IMR-90 (cell line): Measurements from ENCODE around the gene CYP4V2. TPM values are rescaled to one million over a fixed set of nuclear protein-coding genes. Genes with fewer than 3 reads are reported as not detected.

Source experiments
- ATAC-seq: fragments of 200-7000 bp; cut with Tn5 transposase; 2 replicates; pipeline ENCODE4 v1.9.1; 2020; ENCODE audit warnings: low read depth, mild to moderate bottlenecking, moderate library complexity
- BruUV-seq: library from RNA; stranded (reverse); fragments of 400-500 nt; replicated peaks from 2 replicates; lab custom pipeline; 2021; lab: Mats Ljungman, UMichigan
- CTCF ChIA-PET: fragments of 300-600 bp; formaldehyde crosslinking; extraction: SDS; loops from one replicate; lab custom pipeline; 2021; ENCODE audit warnings: antibody characterized with exemption; lab: Yijun Ruan, JAX
- POLR2A ChIA-PET: fragments of 300-600 bp; sonication (Branson Sonifier 250); formaldehyde crosslinking; loops from one replicate; lab custom pipeline; 2022; ENCODE audit warnings: antibody characterized with exemption; ENCODE audit not compliant: unreplicated experiment; lab: Charles Lee
- DNase-seq: peaks from one replicate; pipeline ENCODE4 v3.0.0; 2013
- H2AFZ ChIP-seq: replicated peaks from 2 replicates; pipeline ENCODE3; 2013; ENCODE audit warnings: low read length, mild to moderate bottlenecking; ENCODE audit not compliant: poor library complexity
- H2AK5ac ChIP-seq: 2 replicates; pipeline ENCODE4 v1.6.1; 2013; ENCODE audit warnings: low read depth, low read length, inconsistent platforms
- H2AK9ac ChIP-seq: replicated peaks from 2 replicates; pipeline ENCODE3; 2013; ENCODE audit warnings: mild to moderate bottlenecking, low read depth, low read length, moderate library complexity; ENCODE audit not compliant: poor library complexity
- H2BK120ac ChIP-seq: 2 replicates; pipeline ENCODE4 v1.6.1; 2013; ENCODE audit warnings: low read depth, low read length, inconsistent platforms
- H2BK15ac ChIP-seq: 3 replicates; pipeline ENCODE4 v1.6.1; 2013; ENCODE audit warnings: low read depth, low read length, inconsistent platforms
- H2BK20ac ChIP-seq: 2 replicates; pipeline ENCODE4 v1.6.1; 2013; ENCODE audit warnings: low read depth, mild to moderate bottlenecking, inconsistent platforms, low read length, moderate library complexity
- H2BK5ac ChIP-seq: 2 replicates; pipeline ENCODE4 v1.6.1; 2013; ENCODE audit warnings: mild to moderate bottlenecking, low read depth, low read length, inconsistent platforms; ENCODE audit not compliant: poor library complexity, severe bottlenecking
- H3K14ac ChIP-seq: replicated peaks from 2 replicates; pipeline ENCODE4 v1.6.1; 2013; ENCODE audit warnings: low read depth, low read length, inconsistent platforms
- H3K18ac ChIP-seq: 2 replicates; pipeline ENCODE4 v1.6.1; 2013; ENCODE audit warnings: low read depth, low read length, control low read depth
- H3K23ac ChIP-seq: 2 replicates; pipeline ENCODE4 v1.6.1; 2013; ENCODE audit warnings: low read depth, low read length, inconsistent platforms
- H3K27ac ChIP-seq: 2 replicates; pipeline ENCODE4 v1.5.1; 2013; ENCODE audit warnings: mild to moderate bottlenecking, control low read depth, low read length; ENCODE audit not compliant: insufficient read depth
- H3K27me3 ChIP-seq: 2 replicates; pipeline ENCODE4 v1.6.1; 2013; ENCODE audit warnings: low read length; ENCODE audit not compliant: control insufficient read depth, insufficient read depth
- H3K36me3 ChIP-seq: 2 replicates; pipeline ENCODE4 v1.6.1; 2013; ENCODE audit warnings: low read length, mixed read lengths; ENCODE audit not compliant: control insufficient read depth, insufficient read depth
- H3K4ac ChIP-seq: 2 replicates; pipeline ENCODE4 v1.6.1; 2013; ENCODE audit warnings: low read depth, low read length, inconsistent platforms
- H3K4me1 ChIP-seq: 2 replicates; pipeline ENCODE4 v1.6.1; 2013; ENCODE audit warnings: low read length, mixed read lengths; ENCODE audit not compliant: control insufficient read depth, insufficient read depth
- H3K4me2 ChIP-seq: 2 replicates; pipeline ENCODE4 v1.6.1; 2013; ENCODE audit warnings: low read depth, mild to moderate bottlenecking, control low read depth, low read length, moderate library complexity
- H3K4me3 ChIP-seq: 2 replicates; pipeline ENCODE4 v1.5.1; 2013; ENCODE audit warnings: low read depth, mild to moderate bottlenecking, control low read depth, low read length, moderate library complexity; ENCODE audit not compliant: insufficient read depth
- H3K56ac ChIP-seq: 2 replicates; pipeline ENCODE4 v1.6.1; 2013; ENCODE audit warnings: low read length, inconsistent platforms; ENCODE audit not compliant: insufficient read depth; ENCODE audit errors: extremely low read depth
- H3K79me1 ChIP-seq, 2 experiments: 2 replicates each; pipeline ENCODE4 v1.6.1; 2013; ENCODE audit warnings: low read length in 2 of 2, inconsistent platforms in 1 of 2, low read depth in 1 of 2
- H3K9ac ChIP-seq: 2 replicates; pipeline ENCODE4 v1.6.1; 2013; ENCODE audit warnings: low read depth, low read length, control low read depth
- H3K9me1 ChIP-seq: 2 replicates; pipeline ENCODE4 v1.6.1; 2013; ENCODE audit warnings: low read length, inconsistent platforms; ENCODE audit not compliant: insufficient read depth
- H3K9me3 ChIP-seq: 2 replicates; pipeline ENCODE4 v1.6.1; 2013; ENCODE audit warnings: low read length; ENCODE audit not compliant: control insufficient read depth, insufficient read depth
- H4K20me1 ChIP-seq: 2 replicates; pipeline ENCODE4 v1.6.1; 2013; ENCODE audit warnings: low read length, inconsistent platforms; ENCODE audit not compliant: insufficient read depth
- H4K5ac ChIP-seq: 2 replicates; pipeline ENCODE4 v1.6.1; 2013; ENCODE audit warnings: mild to moderate bottlenecking, low read depth, low read length, control low read depth
- H4K8ac ChIP-seq, 2 experiments: 2 replicates each; pipeline ENCODE4 v1.6.1; 2013; ENCODE audit warnings: low read depth in 2 of 2, low read length in 2 of 2, control low read depth in 1 of 2, inconsistent platforms in 1 of 2
- H4K91ac ChIP-seq: 2 replicates; pipeline ENCODE4 v1.6.1; 2013; ENCODE audit warnings: low read depth, low read length, inconsistent platforms; ENCODE audit not compliant: insufficient read depth
- BHLHE40 ChIP-seq: fragments of 150-350 bp; IDR thresholded peaks from 2 replicates; pipeline ENCODE4 v1.6.1; 2016; ENCODE audit warnings: mild to moderate bottlenecking, low read depth, low read length
- CEBPB ChIP-seq: IDR thresholded peaks from 2 replicates; pipeline ENCODE4 v1.6.1; 2012; ENCODE audit warnings: low read depth, low read length, improper control_type of control experiment
- CHD1 ChIP-seq: IDR thresholded peaks from 2 replicates; pipeline ENCODE4 v1.6.1; 2012; ENCODE audit warnings: low read depth, low read length, improper control_type of control experiment
- MAFK ChIP-seq: IDR thresholded peaks from 2 replicates; pipeline ENCODE4 v1.6.1; 2012; ENCODE audit warnings: low read depth, low read length, improper control_type of control experiment
- MAZ ChIP-seq: IDR thresholded peaks from 2 replicates; pipeline ENCODE4 v1.6.1; 2012; ENCODE audit warnings: low read depth, mild to moderate bottlenecking, low read length, improper control_type of control experiment, moderate library complexity, borderline replicate concordance
- RFX5 ChIP-seq: IDR thresholded peaks from 2 replicates; pipeline ENCODE4 v1.8.0; 2012; ENCODE audit warnings: low read depth, mild to moderate bottlenecking, low read length, moderate library complexity
- WGBS, 2 experiments: methylation state at CpG; one replicate each; pipeline versions ENCODE4 v1.1.5 to v1.1.7; 2013; ENCODE audit warnings: missing lambda C conversion rate in 2 of 2; ENCODE audit not compliant: insufficient read length in 1 of 2; ENCODE audit errors: extremely low coverage in 2 of 2; 5-methylcytosine and 5-hydroxymethylcytosine counted together
- dilution Hi-C: fragments of 300-500 bp; cut with HindIII; formaldehyde crosslinking; loops from one replicate; pipeline ENCODE4 v1.14.3; 2018; ENCODE audit warnings: low sequenced_read_pairs; ENCODE audit not compliant: unreplicated experiment
- in situ Hi-C: fragments of 300-500 bp; cut with MboI; formaldehyde crosslinking; loops from 3 replicates; pipeline ENCODE4 v1.14.3; 2019; ENCODE audit warnings: low sequenced_read_pairs, inconsistent platforms, mixed read lengths
- intact Hi-C: fragments of 100-400 bp; cut with micrococcal nuclease; formaldehyde crosslinking; loops from 2 replicates; pipeline ENCODE4 v1.10.0; 2022
- polyA plus RNA-seq, 3 experiments: library from polyadenylated mRNA; depleted of rRNA; stranded (reverse); fragments of >200 nt; gene quantifications; 2 replicates each; pipeline ENCODE4 v1.2.3, GENCODE V29; 2012; ENCODE audit warnings: low replicate concordance in 1 of 3
- total RNA-seq: library from RNA; depleted of rRNA; stranded (reverse); fragments of >200 nt; gene quantifications from 2 replicates; pipeline ENCODE4 v1.2.3, GENCODE V29; 2012

The CYP4V2 gene
- total and polyA plus RNA-seq, 2 of the 4 experiments (the other 2 are of a cell fraction): 3.9 to 4.1 TPM

DNA sequence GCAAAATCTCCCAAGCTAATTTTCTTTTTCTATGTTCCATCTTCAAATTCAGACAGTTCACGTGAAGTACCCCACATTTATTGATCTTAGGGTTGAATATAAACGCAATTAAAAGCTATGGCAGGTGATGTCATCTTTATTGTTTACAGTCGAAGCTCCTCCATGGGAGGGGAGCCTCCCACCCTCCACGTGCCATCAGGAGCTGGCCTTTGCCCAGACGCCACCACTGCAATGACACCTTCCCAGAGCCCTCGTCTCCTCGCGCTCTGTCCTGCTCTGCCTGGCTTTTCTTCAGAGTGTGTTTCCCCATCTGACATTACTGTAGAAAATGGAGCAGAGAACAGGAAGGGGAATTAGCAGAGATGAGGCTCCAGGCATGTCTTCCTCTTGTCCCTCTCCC is 18.8 kb upstream of the CYP4V2 start:
- no peak overlapping the region for H2AK5ac ChIP-seq
- H2BK120ac ChIP-seq: no peak overlapping the region
- WGBS, 2 experiments: no CpG with 5 or more reads among the region's 8 CpGs
- no peaks in the 10 kb centered on the region for H3K27me3 ChIP-seq
- no peak overlapping the region for H3K4me2 ChIP-seq
- H3K18ac ChIP-seq: no peak overlapping the region
- no peaks in the 10 kb centered on the region for H3K79me1 ChIP-seq
- intact Hi-C loops: no loop called here
- H3K9me3 ChIP-seq: no peaks in the 10 kb centered on the region
- H3K14ac ChIP-seq: no peak overlapping the region
- DNase-seq (no peak), ATAC-seq (no peak)
- H2BK5ac ChIP-seq: no peak overlapping the region
- H3K9me1 ChIP-seq: no peaks in the 10 kb centered on the region
- no peak overlapping the region for H4K8ac ChIP-seq
- CTCF ChIA-PET: no interaction called here
- in situ Hi-C loops: no loop called here
- H2BK20ac ChIP-seq: no peak overlapping the region
- H3K27ac ChIP-seq: no peak overlapping the region
- no peak overlapping the region for H3K23ac ChIP-seq
- TF ChIP-seq RFX5 (no peak), BHLHE40 (no peak), CHD1 (no peak), MAFK (no peak), MAZ (no peak), CEBPB (no peak)
- no peaks in the 10 kb centered on the region for H4K20me1 ChIP-seq
- dilution Hi-C loops: no loop called here
- no peak overlapping the region for H2BK15ac ChIP-seq
- H3K4ac ChIP-seq: no peak overlapping the region
- POLR2A ChIA-PET: no interaction called here
- H4K91ac ChIP-seq: no peak overlapping the region
- BruUV-seq: no TSS peak
- H4K5ac ChIP-seq: no peak overlapping the region
- no peak overlapping the region for H3K9ac ChIP-seq
- H3K4me3 ChIP-seq: no peak overlapping the region
- no peaks in the 10 kb centered on the region for H3K4me1 ChIP-seq
- no peak overlapping the region for H3K56ac ChIP-seq
- no peak overlapping the region for H2AFZ ChIP-seq
- no peaks in the 10 kb centered on the region for H3K36me3 ChIP-seq
- no peak overlapping the region for H2AK9ac ChIP-seq
